Skeletal muscle cell (primary cell): ENCODE results near the gene PRSS1.
A peak's percentile ranks its signal among the peaks of the same experiment; 100 is the strongest.
"Not testable (repeated sequence)": the region's sequence is repeated elsewhere in the genome, so short reads cannot be mapped to it uniquely, and the experiment has no call there.

Source experiments
- DNase-seq: peaks from one replicate; pipeline ENCODE4 v3.0.0-alpha.2; 2010; ENCODE audit warnings: low read depth
- H3K4me3 ChIP-seq: 2 replicates; pipeline ENCODE4 v1.5.1; 2011; ENCODE audit warnings: low read depth, mild to moderate bottlenecking, control low read depth, low read length, moderate library complexity

The PRSS1 gene

GRCh38 chr7:142770661-142771352, 21.5 kb downstream of the PRSS1 start, which contains the start of gene PRSS2:
Gene PRSS2, plus strand, starts transcription at chr7:142770970. Its CDS starts 13 bp downstream, at chr7:142770983.
- no peak for DNase-seq
- no peak within 1 kb of the TSS for H3K4me3 ChIP-seq

- no peak for DNase-seq
- H3K4me3 ChIP-seq = no peak overlapping the region
These were observed 22.1 kb downstream of the PRSS1 start for GRCh38 chr7:142771353-142771723.

- DNase-seq = no peak
- H3K4me3 ChIP-seq = no peak overlapping the region
These were observed 22.8 kb downstream of the PRSS1 start for GRCh38 chr7:142772051-142772450.

GRCh38 chr7:142772673-142773072, 23.4 kb downstream of the PRSS1 start:
- no peak for DNase-seq
- no peak overlapping the region for H3K4me3 ChIP-seq

GRCh38 chr7:142773230-142773629, 24.0 kb downstream of the PRSS1 start:
- H3K4me3 ChIP-seq = no peak overlapping the region
- no peak for DNase-seq

GRCh38 chr7:142773937-142774744, 24.9 kb downstream of the PRSS1 start:
- H3K4me3 ChIP-seq = no peak overlapping the region
- no peak for DNase-seq

- H3K4me3 ChIP-seq = no peak overlapping the region
These were observed 25.6 kb downstream of the PRSS1 start for GRCh38 chr7:142774826-142775225.

GRCh38 chr7:142775351-142776115, 26.3 kb downstream of the PRSS1 start:
- not testable (repeated sequence) for DNase-seq, H3K4me3 ChIP-seq

More at GRCh38 chr7:142774826-142775225, 25.6 kb downstream of the PRSS1 start:
- no peak for DNase-seq

GRCh38 chr7:142776206-142776844, 27.1 kb downstream of the PRSS1 start:
- no peak overlapping the region for H3K4me3 ChIP-seq
- no peak for DNase-seq

- DNase-seq, H3K4me3 ChIP-seq: not testable (repeated sequence)
These were observed 27.6 kb downstream of the PRSS1 start for GRCh38 chr7:142776845-142777225.

GRCh38 chr7:142777318-142777717, 28.0 kb downstream of the PRSS1 start:
- H3K4me3 ChIP-seq = no peak overlapping the region
- DNase-seq = no peak

GRCh38 chr7:142782922-142783900, 33.9 kb downstream of the PRSS1 start:
- peak overlapping the region; percentile 43 for H3K4me3 ChIP-seq
- peak; percentile 74 for DNase-seq

- no peak overlapping the region for H3K4me3 ChIP-seq
- DNase-seq = no peak
These were observed 34.8 kb downstream of the PRSS1 start for GRCh38 chr7:142784096-142784495.

GRCh38 chr7:142784716-142785115, 35.4 kb downstream of the PRSS1 start:
- H3K4me3 ChIP-seq = no peak overlapping the region

GRCh38 chr7:142785841-142786250, 36.6 kb downstream of the PRSS1 start:
- no peak overlapping the region for H3K4me3 ChIP-seq
- no peak for DNase-seq

More at GRCh38 chr7:142784716-142785115, 35.4 kb downstream of the PRSS1 start:
- DNase-seq = no peak

GRCh38 chr7:142787034-142787768, 37.9 kb downstream of the PRSS1 start:
- no peak overlapping the region for H3K4me3 ChIP-seq
- no peak for DNase-seq

GRCh38 chr7:142787783-142788182, 38.5 kb downstream of the PRSS1 start:
- no peak for DNase-seq
- H3K4me3 ChIP-seq = no peak overlapping the region
